Subcutaneous adipose tissue (tissue), 4 donors: ENCODE results near the gene ANKS1A. TPM values are rescaled to one million over a fixed set of nuclear protein-coding genes. Genes with fewer than 3 reads are reported as not detected.

ENCODE experiments used
- CTCF ChIP-seq: fragments of 450-650 bp; IDR thresholded peaks from one replicate; pipeline ENCODE4 v1.5.1; 2016; ENCODE audit warnings: low read depth, mild to moderate bottlenecking, control low read depth, antibody characterized with exemption, moderate library complexity
- total RNA-seq, 4 donors: library from RNA; depleted of rRNA; stranded (reverse); fragments of >200 nt; gene quantifications; one replicate each; pipeline ENCODE4 v1.1.0, GENCODE V29; 2016

ANKS1A gene
- total RNA-seq, 4 donors from 2014 or later: 11.6 to 31.3 (median 19.2) TPM

- TF ChIP-seq CTCF: no peak
These were observed 570 bp upstream of the ANKS1A start for GRCh38 chr6:34888514-34888856.

GRCh38 chr6:34890533-34890925, 1.5 kb downstream of the ANKS1A start:
- no peak for TF ChIP-seq CTCF

- TF ChIP-seq CTCF: no peak
These were observed 2.2 kb downstream of the ANKS1A start for GRCh38 chr6:34891296-34891695.

- TF ChIP-seq CTCF: no peak
These were observed 5.6 kb downstream of the ANKS1A start for GRCh38 chr6:34894693-34895092.

GRCh38 chr6:34897130-34897529, 8.1 kb downstream of the ANKS1A start:
- TF ChIP-seq CTCF: no peak

- no peak for TF ChIP-seq CTCF
These were observed 8.7 kb downstream of the ANKS1A start for GRCh38 chr6:34897716-34898115.

GRCh38 chr6:34900321-34901031, 11.4 kb downstream of the ANKS1A start:
- no peak for TF ChIP-seq CTCF
